Activated CD4-positive, alpha-beta T cell treated with anti-CD3 and anti-CD28 coated beads for 24 hours (primary cell): ENCODE measurements around the gene RNASEH2B.

Source experiments
- DNase-seq, 2 donors: peaks; one replicate each; pipeline ENCODE4 v3.0.0-alpha.2; 2020; ENCODE audit warnings: low read depth in 2 of 2

Gene RNASEH2B

GRCh38 chr13:50995854-50996253 is 86.3 kb downstream of the RNASEH2B start:
- DNase-seq: no peak

- no peak for DNase-seq
These were observed 88.7 kb downstream of the RNASEH2B start for GRCh38 chr13:50998326-50998725.

- DNase-seq: no peak
These were observed 90.0 kb downstream of the RNASEH2B start for GRCh38 chr13:50999641-51000040.

- no peak for DNase-seq
These were observed 90.5 kb downstream of the RNASEH2B start for GRCh38 chr13:51000061-51000460.

DNA sequence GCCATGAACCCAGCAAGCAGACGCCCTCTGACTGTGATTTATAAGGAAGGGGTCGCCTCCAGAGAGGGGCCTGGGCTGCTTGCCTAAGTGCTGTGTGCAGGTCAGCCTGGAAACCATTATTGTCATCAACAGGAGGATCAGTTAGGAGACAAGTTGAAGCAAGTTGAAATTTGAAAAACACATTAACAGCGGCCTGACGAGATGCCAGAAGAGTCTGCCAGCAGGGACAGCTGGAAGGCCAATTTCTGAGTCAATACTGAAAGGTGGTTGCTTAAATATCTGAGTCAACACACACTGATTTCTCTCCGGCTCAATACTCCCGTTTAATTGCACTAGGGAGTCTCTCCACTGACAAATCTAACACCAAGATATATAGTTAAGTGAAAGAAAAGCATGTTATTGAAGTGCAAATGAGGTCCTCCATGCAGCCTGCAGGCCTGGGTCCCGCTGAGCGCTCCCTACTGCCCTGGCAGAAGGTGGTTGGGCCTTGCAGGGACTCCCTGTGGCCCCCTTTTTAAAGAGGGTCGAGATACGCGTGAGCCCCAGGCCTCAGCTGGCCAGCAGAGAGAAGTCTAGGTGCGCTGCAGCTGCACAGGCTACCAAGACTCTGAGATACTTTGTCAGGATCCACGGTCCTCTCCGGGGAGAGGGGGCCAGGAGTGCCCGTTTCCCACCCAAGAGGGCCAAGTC is 91.1 kb downstream of the RNASEH2B start:
- DNase-seq: no peak

DNA sequence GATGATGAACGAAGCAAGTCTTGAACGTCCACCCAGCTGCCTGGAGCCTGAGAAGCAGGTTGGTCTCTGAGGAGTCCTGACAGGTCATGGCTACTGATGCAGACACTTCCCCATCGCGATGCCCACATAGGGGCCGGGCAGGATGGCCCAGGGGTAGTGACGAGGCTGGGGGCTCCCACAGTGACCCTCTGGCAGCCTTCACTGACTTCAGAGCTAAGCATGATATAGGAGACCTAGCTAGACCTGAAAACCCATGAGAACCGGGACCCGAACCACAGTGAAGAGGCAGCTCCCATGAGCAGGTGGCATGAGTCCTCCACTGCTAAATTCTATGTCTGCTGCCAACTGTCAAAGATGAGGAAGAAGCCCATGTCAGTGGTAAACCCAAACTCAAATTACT is 91.7 kb downstream of the RNASEH2B start:
- DNase-seq: no peak

- DNase-seq: no peak
These were observed 93.1 kb downstream of the RNASEH2B start for GRCh38 chr13:51002736-51003135.

DNA sequence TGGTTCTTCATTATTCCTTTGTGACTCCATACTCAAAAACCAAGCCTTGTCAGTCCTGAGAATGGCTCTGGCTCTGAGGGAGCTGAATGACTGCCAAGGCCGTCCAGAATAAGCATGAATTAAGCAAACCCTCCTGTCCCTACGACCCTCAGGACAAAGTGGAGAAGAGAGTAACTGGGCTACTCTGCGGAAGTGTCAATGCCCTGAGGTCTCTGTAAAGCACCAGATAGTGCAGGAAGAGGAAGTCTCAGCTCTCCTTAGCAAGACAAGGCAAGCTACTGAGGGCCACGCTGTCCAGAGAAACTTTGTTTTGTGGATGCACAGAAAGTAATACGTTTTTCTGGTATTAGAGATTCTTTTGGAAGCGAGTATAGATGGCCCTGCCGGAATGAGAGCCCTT is 94.1 kb downstream of the RNASEH2B start:
- DNase-seq: no peak

- no peak for DNase-seq
These were observed 94.7 kb downstream of the RNASEH2B start for GRCh38 chr13:51004111-51004865.

DNA sequence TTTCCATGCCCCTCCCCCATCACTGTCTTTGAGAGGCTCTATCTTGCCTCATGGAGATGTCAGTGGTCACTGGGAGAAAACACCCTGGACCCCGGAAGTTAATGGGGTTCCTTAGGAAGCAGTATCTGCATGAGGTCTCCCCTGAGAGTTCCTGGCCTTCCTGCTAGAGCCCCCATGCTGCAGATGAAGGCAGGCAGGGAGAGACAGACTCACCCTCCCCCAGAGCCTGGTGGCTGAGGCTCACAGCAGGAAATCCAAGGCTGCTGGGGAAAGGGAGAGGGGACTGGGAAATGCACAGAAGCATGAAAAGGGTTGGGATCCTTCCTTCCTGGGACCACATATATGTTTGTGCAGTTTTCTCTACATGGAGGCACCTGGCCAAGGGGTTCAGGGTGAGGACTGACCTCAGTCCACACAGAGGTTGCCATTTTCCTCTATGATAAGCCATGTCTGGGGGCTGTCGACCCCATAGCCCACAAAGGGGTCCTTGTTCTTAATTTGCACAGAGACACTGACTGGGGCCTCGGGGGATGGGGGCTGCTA is 95.4 kb downstream of the RNASEH2B start:
- no peak for DNase-seq

GRCh38 chr13:51005566-51005965 is 96.0 kb downstream of the RNASEH2B start:
- DNase-seq: no peak
